GM18861 (cell line): Measurements from ENCODE around the gene ACTG1.
"Not testable (repeated sequence)": the region's sequence is repeated elsewhere in the genome, so short reads cannot be mapped to it uniquely, and the experiment has no call there.

Experiments
- ATAC-seq: cut with Tn5 transposase; IDR thresholded peaks from one replicate; pipeline ENCODE4 v1.9.1; 2021; ENCODE audit not compliant: unreplicated experiment

The ACTG1 gene

GRCh38 chr17:81533339-81534141 is 20.9 kb upstream of the ACTG1 start:
- no peak for ATAC-seq

- no peak for ATAC-seq
Measured at GRCh38 chr17:81532490-81533287, 20.1 kb upstream of the ACTG1 start.

GRCh38 chr17:81531998-81532404 is 19.4 kb upstream of the ACTG1 start:
- ATAC-seq, result not testable (repeated sequence)

- not testable (repeated sequence) for ATAC-seq
Measured at GRCh38 chr17:81531013-81531412, 18.4 kb upstream of the ACTG1 start.

GRCh38 chr17:81529437-81529803 is 16.8 kb upstream of the ACTG1 start:
- ATAC-seq, result no peak

- no peak for ATAC-seq
Measured at GRCh38 chr17:81528651-81529436, 16.2 kb upstream of the ACTG1 start.

- ATAC-seq, result no peak
Measured at GRCh38 chr17:81528384-81528650, 15.7 kb upstream of the ACTG1 start.

GRCh38 chr17:81527591-81528383 is 15.2 kb upstream of the ACTG1 start, which contains the start of gene FSCN2:
Gene FSCN2, plus strand, starts transcription at chr17:81528377. Its CDS starts 155 bp downstream, at chr17:81528532.
- ATAC-seq, result no peak

GRCh38 chr17:81526662-81527571 is 14.3 kb upstream of the ACTG1 start:
- no peak for ATAC-seq

GRCh38 chr17:81524865-81525159 is 12.2 kb upstream of the ACTG1 start:
- no peak for ATAC-seq

GRCh38 chr17:81524039-81524864 is 11.7 kb upstream of the ACTG1 start:
- no peak for ATAC-seq

- ATAC-seq, result no peak
Measured at GRCh38 chr17:81523402-81524038, 10.9 kb upstream of the ACTG1 start.

- no peak for ATAC-seq
Measured at GRCh38 chr17:81522491-81523401, 10.1 kb upstream of the ACTG1 start.

- no peak for ATAC-seq
Measured at GRCh38 chr17:81520021-81520901, 7.7 kb upstream of the ACTG1 start.

- no peak for ATAC-seq
Measured at GRCh38 chr17:81519284-81520020, 6.9 kb upstream of the ACTG1 start.

- no peak for ATAC-seq
Measured at GRCh38 chr17:81518785-81519283, 6.2 kb upstream of the ACTG1 start.
